Activated CD4-positive, alpha-beta T cell treated with anti-CD3 and anti-CD28 coated beads for 36 hours (primary cell): Measurements from ENCODE around the gene TSPAN7. TPM values are rescaled to one million over a fixed set of nuclear protein-coding genes. Genes with fewer than 3 reads are reported as not detected.
A peak's percentile ranks its signal among the peaks of the same experiment; 100 is the strongest.

Experiments
- ATAC-seq: fragments of 200-7000 bp; cut with Tn5 transposase; one replicate; pipeline ENCODE4 v1.10.0; 2021; ENCODE audit warnings: mild to moderate bottlenecking, moderate library complexity
- CTCF ChIA-PET: fragments of 350-600 bp; sonication (Branson Sonifier 250); formaldehyde crosslinking; loops from one replicate; lab custom pipeline; 2021; ENCODE audit warnings: antibody characterized with exemption; lab: Charles Lee
- POLR2A ChIA-PET: fragments of 350-600 bp; sonication (Branson Sonifier 250); formaldehyde crosslinking; loops from one replicate; lab custom pipeline; 2021; ENCODE audit warnings: antibody characterized with exemption, inconsistent platforms; lab: Charles Lee
- DNase-seq: peaks from one replicate; pipeline ENCODE4 v3.0.0-alpha.2; 2020
- H3K27ac Mint-ChIP-seq: one replicate; pipeline ENCODE4 v1.8.0; 2021; ENCODE audit warnings: mixed read lengths
- H3K27me3 Mint-ChIP-seq: one replicate; pipeline ENCODE4 v1.8.0; 2021; ENCODE audit warnings: mixed read lengths
- H3K36me3 Mint-ChIP-seq: one replicate; pipeline ENCODE4 v1.8.0; 2021; ENCODE audit warnings: low read depth, mixed read lengths
- H3K4me1 Mint-ChIP-seq: one replicate; pipeline ENCODE4 v1.8.0; 2021; ENCODE audit warnings: mixed read lengths
- H3K4me3 Mint-ChIP-seq: one replicate; pipeline ENCODE4 v1.8.0; 2021; ENCODE audit warnings: mild to moderate bottlenecking, moderate library complexity, mixed read lengths
- H3K9me3 Mint-ChIP-seq: one replicate; pipeline ENCODE4 v1.8.0; 2021; ENCODE audit warnings: low read depth, mixed read lengths
- intact Hi-C, 2 experiments: fragments of 100-400 bp; cut with DNase I in 1 of 2; cut with micrococcal nuclease in 1 of 2; formaldehyde crosslinking; loops; one replicate each; pipeline versions ENCODE4 v1.14.2 to v1.15.1; 2022 to 2024; cut with DNase I, micrococcal nuclease
- total RNA-seq, 2 experiments: library from RNA; stranded (reverse); gene quantifications; one replicate each; pipeline ENCODE4 v1.2.3, GENCODE V29; 2021

TSPAN7 gene
- total RNA-seq, 2 experiments from 2014 or later: 0.42 to 0.85 TPM

GRCh38 chrX:38664285-38664684 lies 102.9 kb downstream of the TSPAN7 start:
- Mint-ChIP-seq H3K9me3 (no peaks in the 10 kb centered on the region), H3K4me3 (no peak overlapping the region), H3K27me3 (peaks cover 2% of the 10 kb centered on the region), H3K27ac (no peak overlapping the region), H3K4me1 (no peaks in the 10 kb centered on the region), H3K36me3 (no peaks in the 10 kb centered on the region)
- no peak for ATAC-seq
- ChIA-PET CTCF (interaction anchor here (1.2 to 1.9 kb wide), 2 partner anchors 9 to 484 kb away, joined by 3 to 7 read pairs; no protein-coding TSS in a partner anchor), POLR2A (no interaction called here)
- DNase-seq: peak; percentile 22
- intact Hi-C loops: loop anchor here (2.0 to 10.0 kb wide), 4 partner anchors 88 to 485 kb away; no protein-coding TSS in a partner anchor

GRCh38 chrX:38666909-38667308 lies 105.6 kb downstream of the TSPAN7 start:
- H3K27ac Mint-ChIP-seq: no peak overlapping the region

GRCh38 chrX:38668771-38669170 lies 107.4 kb downstream of the TSPAN7 start:
- Mint-ChIP-seq H3K27ac (no peak overlapping the region), H3K27me3 (no peaks in the 10 kb centered on the region), H3K4me1 (peaks cover 2% of the 10 kb centered on the region), H3K4me3 (no peak overlapping the region), H3K36me3 (no peaks in the 10 kb centered on the region), H3K9me3 (no peaks in the 10 kb centered on the region)
- DNase-seq (no peak), ATAC-seq (no peak)
- POLR2A ChIA-PET: no interaction called here
- intact Hi-C loops: loop anchor here in 1 of 2 experiments (10.0 kb wide), 1 partner anchor 316 kb away; no protein-coding TSS in a partner anchor
- CTCF ChIA-PET: interaction anchor here (1.0 kb wide), 2 partner anchors 13 to 15 kb away, joined by 3 read pairs; no protein-coding TSS in a partner anchor

More at GRCh38 chrX:38666909-38667308, 105.6 kb downstream of the TSPAN7 start:
- no peaks in the 10 kb centered on the region for H3K9me3 Mint-ChIP-seq
- peaks cover 2% of the 10 kb centered on the region for H3K4me1 Mint-ChIP-seq
- intact Hi-C loops: loop anchor here in 1 of 2 experiments (10.0 kb wide), 1 partner anchor 318 kb away; no protein-coding TSS in a partner anchor
- H3K4me3 Mint-ChIP-seq: no peak overlapping the region
- DNase-seq (no peak), ATAC-seq (no peak)
- CTCF ChIA-PET: no interaction called here
- POLR2A ChIA-PET: no interaction called here
- no peaks in the 10 kb centered on the region for H3K36me3 Mint-ChIP-seq
- peaks cover 2% of the 10 kb centered on the region for H3K27me3 Mint-ChIP-seq

- Mint-ChIP-seq H3K36me3 (no peaks in the 10 kb centered on the region), H3K4me3 (no peak overlapping the region), H3K9me3 (no peaks in the 10 kb centered on the region), H3K4me1 (peaks cover 2% of the 10 kb centered on the region), H3K27me3 (peaks cover 2% of the 10 kb centered on the region), H3K27ac (no peak overlapping the region)
- intact Hi-C loops: loop anchor here in 1 of 2 experiments (10.0 kb wide), 1 partner anchor 315 kb away; no protein-coding TSS in a partner anchor
- ATAC-seq (no peak), DNase-seq (no peak)
- ChIA-PET CTCF (interaction anchor here (1.0 kb wide), 1 partner anchor 13 kb away, joined by 3 read pairs; no protein-coding TSS in a partner anchor), POLR2A (no interaction called here)
Measured at GRCh38 chrX:38669428-38669827, 108.1 kb downstream of the TSPAN7 start.

- Mint-ChIP-seq H3K27ac (no peak overlapping the region), H3K9me3 (no peaks in the 10 kb centered on the region), H3K4me3 (no peak overlapping the region), H3K27me3 (peaks cover 5% of the 10 kb centered on the region), H3K36me3 (no peaks in the 10 kb centered on the region), H3K4me1 (peaks cover 7% of the 10 kb centered on the region)
- POLR2A ChIA-PET: no interaction called here
- ATAC-seq: no peak
- intact Hi-C loops: no loop called here
- no peak for DNase-seq
- CTCF ChIA-PET: interaction anchor here (0.6 to 1.4 kb wide), 2 partner anchors 9 to 399 kb away, joined by 3 to 4 read pairs; no protein-coding TSS in a partner anchor
Measured at GRCh38 chrX:38672646-38673045, 111.3 kb downstream of the TSPAN7 start.

- H3K27me3 Mint-ChIP-seq: peaks cover 10% of the 10 kb centered on the region
- H3K4me1 Mint-ChIP-seq: peaks cover 10% of the 10 kb centered on the region
- H3K27ac Mint-ChIP-seq: no peak overlapping the region
- DNase-seq: no peak
- ATAC-seq: peak; percentile 61
- POLR2A ChIA-PET: no interaction called here
- H3K4me3 Mint-ChIP-seq: no peak overlapping the region
- no peaks in the 10 kb centered on the region for H3K9me3 Mint-ChIP-seq
- intact Hi-C loops: no loop called here
- H3K36me3 Mint-ChIP-seq: no peaks in the 10 kb centered on the region
- CTCF ChIA-PET: no interaction called here
Measured at GRCh38 chrX:38675856-38676255, 114.5 kb downstream of the TSPAN7 start.

GRCh38 chrX:38678183-38678582 lies 116.8 kb downstream of the TSPAN7 start:
- no peak overlapping the region for H3K27ac Mint-ChIP-seq
- no peaks in the 10 kb centered on the region for H3K36me3 Mint-ChIP-seq
- DNase-seq (no peak), ATAC-seq (no peak)
- peaks cover 10% of the 10 kb centered on the region for H3K4me1 Mint-ChIP-seq
- ChIA-PET CTCF (no interaction called here), POLR2A (no interaction called here)
- intact Hi-C loops: no loop called here
- H3K4me3 Mint-ChIP-seq: no peak overlapping the region
- H3K9me3 Mint-ChIP-seq: no peaks in the 10 kb centered on the region
- peaks cover 10% of the 10 kb centered on the region for H3K27me3 Mint-ChIP-seq

- ChIA-PET CTCF (no interaction called here), POLR2A (no interaction called here)
- H3K9me3 Mint-ChIP-seq: no peaks in the 10 kb centered on the region
Measured at GRCh38 chrX:38678821-38679220, 117.5 kb downstream of the TSPAN7 start.

GRCh38 chrX:38679695-38680094 lies 118.4 kb downstream of the TSPAN7 start:
- intact Hi-C loops: no loop called here
- H3K27ac Mint-ChIP-seq: no peak overlapping the region
- DNase-seq (no peak), ATAC-seq (peak; percentile 65)
- H3K9me3 Mint-ChIP-seq: no peaks in the 10 kb centered on the region
- no peak overlapping the region for H3K4me3 Mint-ChIP-seq
- peaks cover 8% of the 10 kb centered on the region for H3K27me3 Mint-ChIP-seq
- H3K36me3 Mint-ChIP-seq: no peaks in the 10 kb centered on the region
- H3K4me1 Mint-ChIP-seq: peaks cover 10% of the 10 kb centered on the region
- ChIA-PET CTCF (no interaction called here), POLR2A (no interaction called here)

More at GRCh38 chrX:38678821-38679220, 117.5 kb downstream of the TSPAN7 start:
- Mint-ChIP-seq H3K4me1 (peaks cover 10% of the 10 kb centered on the region), H3K27me3 (peaks cover 10% of the 10 kb centered on the region), H3K4me3 (no peak overlapping the region), H3K27ac (no peak overlapping the region), H3K36me3 (no peaks in the 10 kb centered on the region)
- DNase-seq (no peak), ATAC-seq (no peak)
- intact Hi-C loops: no loop called here

GRCh38 chrX:38682095-38682494 lies 120.8 kb downstream of the TSPAN7 start:
- ChIA-PET CTCF (interaction anchor here (1.4 kb wide), 1 partner anchor 13 kb away, joined by 3 read pairs; no protein-coding TSS in a partner anchor), POLR2A (no interaction called here)
- DNase-seq (no peak), ATAC-seq (no peak)
- Mint-ChIP-seq H3K4me1 (peaks cover 4% of the 10 kb centered on the region), H3K36me3 (no peaks in the 10 kb centered on the region), H3K27ac (no peak overlapping the region), H3K27me3 (peaks cover 8% of the 10 kb centered on the region), H3K4me3 (no peak overlapping the region), H3K9me3 (no peaks in the 10 kb centered on the region)
- intact Hi-C loops: no loop called here

GRCh38 chrX:38692961-38693360 lies 131.6 kb downstream of the TSPAN7 start:
- Mint-ChIP-seq H3K4me3 (no peak overlapping the region), H3K9me3 (no peaks in the 10 kb centered on the region), H3K27ac (no peak overlapping the region), H3K4me1 (peaks cover 2% of the 10 kb centered on the region), H3K36me3 (no peaks in the 10 kb centered on the region), H3K27me3 (no peaks in the 10 kb centered on the region)
- intact Hi-C loops: no loop called here
- DNase-seq (no peak), ATAC-seq (no peak)
- ChIA-PET CTCF (interaction anchor here (0.5 kb wide), 1 partner anchor 767 kb away, joined by 3 read pairs; no protein-coding TSS in a partner anchor), POLR2A (no interaction called here)

- Mint-ChIP-seq H3K27ac (no peak overlapping the region), H3K36me3 (no peaks in the 10 kb centered on the region), H3K9me3 (no peaks in the 10 kb centered on the region), H3K4me1 (peaks cover 2% of the 10 kb centered on the region), H3K4me3 (no peak overlapping the region), H3K27me3 (no peaks in the 10 kb centered on the region)
- DNase-seq (no peak), ATAC-seq (no peak)
- ChIA-PET CTCF (no interaction called here), POLR2A (no interaction called here)
- intact Hi-C loops: no loop called here
Measured at GRCh38 chrX:38694394-38694793, 133.1 kb downstream of the TSPAN7 start.
